Fibroblast of mammary gland (primary cell): ENCODE results near the gene CDH22.

Experiments used
- DNase-seq: peaks from one replicate; pipeline ENCODE4 v3.0.0-alpha.2; 2010; ENCODE audit warnings: low read depth
- H3K4me3 ChIP-seq: 2 replicates; pipeline ENCODE4 v1.5.1; 2011; ENCODE audit warnings: low read depth, mild to moderate bottlenecking, low read length, moderate library complexity; ENCODE audit not compliant: control insufficient read depth
- CTCF ChIP-seq: conservative IDR thresholded peaks from 2 replicates; pipeline ENCODE4 v1.5.1; 2011; ENCODE audit warnings: low read depth, low read length, inconsistent platforms; ENCODE audit not compliant: control insufficient read depth, insufficient read depth

Gene CDH22

GRCh38 chr20:46349742-46350056, 41.4 kb upstream of the CDH22 start:
- no peak for DNase-seq
- no peak for TF ChIP-seq CTCF
- no peak overlapping the region for H3K4me3 ChIP-seq

GRCh38 chr20:46349035-46349741, 40.9 kb upstream of the CDH22 start:
- peak; percentile 77 for TF ChIP-seq CTCF
- no peak overlapping the region for H3K4me3 ChIP-seq
- peak; percentile 52 for DNase-seq

GRCh38 chr20:46347841-46348803, 39.8 kb upstream of the CDH22 start:
- peak; percentile 44 for DNase-seq
- H3K4me3 ChIP-seq = no peak overlapping the region
- TF ChIP-seq CTCF = no peak

- no peak for DNase-seq
- TF ChIP-seq CTCF = no peak
- H3K4me3 ChIP-seq = no peak overlapping the region
Observed at GRCh38 chr20:46346770-46347169, 38.5 kb upstream of the CDH22 start.

- no peak for DNase-seq
- no peak overlapping the region for H3K4me3 ChIP-seq
- no peak for TF ChIP-seq CTCF
Observed at GRCh38 chr20:46344488-46345162, 36.3 kb upstream of the CDH22 start.

- no peak for TF ChIP-seq CTCF
- no peak for DNase-seq
- no peak overlapping the region for H3K4me3 ChIP-seq
Observed at GRCh38 chr20:46343975-46344357, 35.7 kb upstream of the CDH22 start.
